H9 (cell line): ENCODE data around the gene CPB1. TPM values are rescaled to one million over a fixed set of nuclear protein-coding genes. Genes with fewer than 3 reads are reported as not detected.

Source experiments
- DNase-seq: peaks from one replicate; pipeline ENCODE4 v3.0.0-alpha.2; 2017
- H2AFZ ChIP-seq: one replicate; pipeline ENCODE4 v1.6.1; 2013; ENCODE audit warnings: mild to moderate bottlenecking, low read length, control low read depth, moderate library complexity
- H2AK5ac ChIP-seq: 2 replicates; pipeline ENCODE4 v1.6.1; 2013; ENCODE audit warnings: low read length, control low read depth, mixed read lengths; ENCODE audit not compliant: insufficient read length
- H2BK120ac ChIP-seq: one replicate; pipeline ENCODE4 v1.6.1; 2013; ENCODE audit warnings: low read depth, mild to moderate bottlenecking, low read length, control low read depth, inconsistent platforms; ENCODE audit not compliant: poor library complexity, severe bottlenecking
- H2BK12ac ChIP-seq: 2 replicates; pipeline ENCODE4 v1.6.1; 2013; ENCODE audit warnings: low read length, control low read depth, mixed read lengths, low read depth; ENCODE audit not compliant: insufficient read length
- H2BK15ac ChIP-seq: 2 replicates; pipeline ENCODE4 v1.6.1; 2013; ENCODE audit warnings: low read depth, low read length, control low read depth
- H2BK20ac ChIP-seq: one replicate; pipeline ENCODE4 v1.6.1; 2013; ENCODE audit warnings: low read depth, mild to moderate bottlenecking, low read length, control low read depth, inconsistent platforms; ENCODE audit not compliant: poor library complexity, severe bottlenecking
- H2BK5ac ChIP-seq: 2 replicates; pipeline ENCODE4 v1.6.1; 2013; ENCODE audit warnings: low read length, control low read depth, mixed read lengths; ENCODE audit not compliant: insufficient read length
- H3K14ac ChIP-seq: 2 replicates; pipeline ENCODE4 v1.6.1; 2013; ENCODE audit warnings: low read length, control low read depth; ENCODE audit not compliant: insufficient read depth
- H3K18ac ChIP-seq: 2 replicates; pipeline ENCODE4 v1.6.1; 2013; ENCODE audit warnings: low read depth, mild to moderate bottlenecking, mixed read lengths, low read length, control low read depth; ENCODE audit not compliant: insufficient read length
- H3K23ac ChIP-seq: 2 replicates; pipeline ENCODE4 v1.6.1; 2013; ENCODE audit warnings: low read length, control low read depth, mixed read lengths, low read depth; ENCODE audit not compliant: insufficient read length
- H3K23me2 ChIP-seq: 2 replicates; pipeline ENCODE4 v1.6.1; 2013; ENCODE audit warnings: low read depth, mild to moderate bottlenecking, mixed read lengths, low read length, control low read depth; ENCODE audit not compliant: insufficient read length, poor library complexity, severe bottlenecking
- H3K27ac ChIP-seq: 2 replicates; pipeline ENCODE4 v1.5.1; 2013; ENCODE audit warnings: low read length, control low read depth, mixed read lengths, low read depth; ENCODE audit not compliant: insufficient read length
- H3K27me3 ChIP-seq: 2 replicates; pipeline ENCODE4 v1.6.1; 2013; ENCODE audit warnings: low read length, control low read depth, inconsistent platforms; ENCODE audit not compliant: insufficient read depth
- H3K4ac ChIP-seq: 2 replicates; pipeline ENCODE4 v1.6.1; 2013; ENCODE audit warnings: low read depth, mild to moderate bottlenecking, control low read depth, inconsistent platforms, low read length, moderate library complexity
- H3K4me1 ChIP-seq: 2 replicates; pipeline ENCODE4 v1.6.1; 2013; ENCODE audit warnings: low read length, control low read depth, inconsistent platforms; ENCODE audit not compliant: insufficient read depth
- H3K4me2 ChIP-seq: 2 replicates; pipeline ENCODE4 v1.6.1; 2013; ENCODE audit warnings: low read length, control low read depth, mixed read lengths; ENCODE audit not compliant: insufficient read length, insufficient read depth
- H3K56ac ChIP-seq: 2 replicates; pipeline ENCODE4 v1.6.1; 2013; ENCODE audit warnings: low read depth, mild to moderate bottlenecking, mixed read lengths, low read length, control low read depth; ENCODE audit not compliant: insufficient read length
- H3K79me1 ChIP-seq: 2 replicates; pipeline ENCODE4 v1.6.1; 2013; ENCODE audit warnings: low read depth, mild to moderate bottlenecking, moderate library complexity, low read length, control low read depth, inconsistent platforms; ENCODE audit not compliant: insufficient read depth, poor library complexity, severe bottlenecking
- H3K79me2 ChIP-seq: 2 replicates; pipeline ENCODE4 v1.6.1; 2013; ENCODE audit warnings: low read length, control low read depth, inconsistent platforms; ENCODE audit not compliant: insufficient read depth
- H3K9ac ChIP-seq: 2 replicates; pipeline ENCODE4 v1.6.1; 2013; ENCODE audit warnings: low read length, control low read depth, mixed read lengths; ENCODE audit not compliant: insufficient read length; ENCODE audit errors: extremely low read depth
- H3K9me3 ChIP-seq: one replicate; pipeline ENCODE4 v1.6.1; 2013; ENCODE audit warnings: low read depth, low read length, inconsistent platforms; ENCODE audit not compliant: control insufficient read depth
- H3T11ph ChIP-seq: one replicate; pipeline ENCODE4 v1.6.1; 2013; ENCODE audit warnings: mild to moderate bottlenecking, low read length, control low read depth, inconsistent platforms
- H4K20me1 ChIP-seq: one replicate; pipeline ENCODE4 v1.6.1; 2013; ENCODE audit not compliant: control insufficient read depth, insufficient read length, insufficient read depth
- H4K5ac ChIP-seq: 2 replicates; pipeline ENCODE4 v1.6.1; 2013; ENCODE audit warnings: low read depth, mild to moderate bottlenecking, mixed read lengths, low read length, control low read depth; ENCODE audit not compliant: insufficient read length
- H4K8ac ChIP-seq: replicated peaks from 2 replicates; pipeline ENCODE4 v1.6.1; 2013; ENCODE audit warnings: low read length, control low read depth, mixed read lengths, low read depth; ENCODE audit not compliant: insufficient read length
- H4K91ac ChIP-seq: 2 replicates; pipeline ENCODE4 v1.6.1; 2013; ENCODE audit warnings: low read depth, mild to moderate bottlenecking, moderate library complexity, mixed read lengths, low read length, control low read depth; ENCODE audit not compliant: insufficient read length
- H3K27ac Mint-ChIP-seq, 3 experiments: 2 replicates in 2 of 3; 3 replicates in 1 of 3; pipeline ENCODE4 v1.8.0; 2020 to 2021; ENCODE audit warnings: mixed read lengths in 3 of 3, mild to moderate bottlenecking in 1 of 3, moderate library complexity in 1 of 3
- H3K27me3 Mint-ChIP-seq: 2 replicates; pipeline ENCODE4 v1.8.0; 2021; ENCODE audit warnings: low read depth, mild to moderate bottlenecking, moderate library complexity, mixed read lengths
- H3K36me3 Mint-ChIP-seq, 3 experiments: 2 replicates in 2 of 3; 3 replicates in 1 of 3; pipeline ENCODE4 v1.8.0; 2020 to 2021; ENCODE audit warnings: low read depth in 3 of 3, mixed read lengths in 3 of 3; ENCODE audit not compliant: insufficient read depth in 1 of 3
- H3K4me1 Mint-ChIP-seq, 2 experiments: 2 replicates each; pipeline ENCODE4 v1.8.0; 2020; ENCODE audit warnings: mixed read lengths in 2 of 2
- H3K4me3 Mint-ChIP-seq, 2 experiments: 2 replicates in 1 of 2; 3 replicates in 1 of 2; pipeline ENCODE4 v1.8.0; 2020 to 2021; ENCODE audit warnings: mild to moderate bottlenecking in 2 of 2, mixed read lengths in 2 of 2, moderate library complexity in 1 of 2
- H3K9me3 Mint-ChIP-seq, 2 experiments: 2 replicates in 1 of 2; 3 replicates in 1 of 2; pipeline ENCODE4 v1.8.0; 2020; ENCODE audit warnings: mild to moderate bottlenecking in 2 of 2, mixed read lengths in 2 of 2, moderate library complexity in 1 of 2
- WGBS: extraction: QIAGEN DNeasy Blood & Tissue Kit; methylation state at CpG from one replicate; pipeline ENCODE4 v1.1.7; 2013; ENCODE audit warnings: missing lambda C conversion rate, low lambda C conversion rate, mixed read lengths; ENCODE audit not compliant: insufficient read length; ENCODE audit errors: extremely low coverage; 5-methylcytosine and 5-hydroxymethylcytosine counted together
- total RNA-seq: library from RNA; stranded (reverse); gene quantifications from 2 replicates; pipeline ENCODE4 v1.2.1, GENCODE V29; 2021
- TF ChIP-seq, protein P1 (sequence below): fragments of 200-600 bp; sonication (generic); conservative IDR thresholded peaks from 3 replicates; pipeline ENCODE4 v1.8.0; 2021; ENCODE audit warnings: antibody characterized with exemption, mild to moderate bottlenecking

The CPB1 gene
- total RNA-seq, 1 experiment from 2014 or later = not detected

GRCh38 chr3:148866261-148866660, 38.6 kb downstream of the CPB1 start:
- no peak overlapping the region for H3K23ac ChIP-seq
- no peak overlapping the region for H3T11ph ChIP-seq
- TF ChIP-seq, protein P1, sequence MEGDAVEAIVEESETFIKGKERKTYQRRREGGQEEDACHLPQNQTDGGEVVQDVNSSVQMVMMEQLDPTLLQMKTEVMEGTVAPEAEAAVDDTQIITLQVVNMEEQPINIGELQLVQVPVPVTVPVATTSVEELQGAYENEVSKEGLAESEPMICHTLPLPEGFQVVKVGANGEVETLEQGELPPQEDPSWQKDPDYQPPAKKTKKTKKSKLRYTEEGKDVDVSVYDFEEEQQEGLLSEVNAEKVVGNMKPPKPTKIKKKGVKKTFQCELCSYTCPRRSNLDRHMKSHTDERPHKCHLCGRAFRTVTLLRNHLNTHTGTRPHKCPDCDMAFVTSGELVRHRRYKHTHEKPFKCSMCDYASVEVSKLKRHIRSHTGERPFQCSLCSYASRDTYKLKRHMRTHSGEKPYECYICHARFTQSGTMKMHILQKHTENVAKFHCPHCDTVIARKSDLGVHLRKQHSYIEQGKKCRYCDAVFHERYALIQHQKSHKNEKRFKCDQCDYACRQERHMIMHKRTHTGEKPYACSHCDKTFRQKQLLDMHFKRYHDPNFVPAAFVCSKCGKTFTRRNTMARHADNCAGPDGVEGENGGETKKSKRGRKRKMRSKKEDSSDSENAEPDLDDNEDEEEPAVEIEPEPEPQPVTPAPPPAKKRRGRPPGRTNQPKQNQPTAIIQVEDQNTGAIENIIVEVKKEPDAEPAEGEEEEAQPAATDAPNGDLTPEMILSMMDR = no peak
- no peaks in the 10 kb centered on the region for H3K4me1 Mint-ChIP-seq
- H2BK15ac ChIP-seq = no peak overlapping the region
- no peak overlapping the region for H4K5ac ChIP-seq
- no peaks in the 10 kb centered on the region for H3K36me3 Mint-ChIP-seq
- no peak overlapping the region for H2AK5ac ChIP-seq
- H3K79me2 ChIP-seq = no peaks in the 10 kb centered on the region
- H3K9ac ChIP-seq = no peak overlapping the region
- H2BK12ac ChIP-seq = no peak overlapping the region
- H3K4me2 ChIP-seq = no peak overlapping the region
- no peak overlapping the region for H3K4me3 Mint-ChIP-seq
- H3K4ac ChIP-seq = no peak overlapping the region
- no peak for DNase-seq
- no peaks in the 10 kb centered on the region for H3K4me1 ChIP-seq
- no peaks in the 10 kb centered on the region for H3K9me3 ChIP-seq
- no peaks in the 10 kb centered on the region for H4K20me1 ChIP-seq
- no peak overlapping the region for H3K56ac ChIP-seq
- H3K27ac ChIP-seq = no peak overlapping the region
- no peak overlapping the region for H2BK5ac ChIP-seq
- H3K14ac ChIP-seq = no peak overlapping the region
- no peaks in the 10 kb centered on the region for H3K79me1 ChIP-seq
- no peaks in the 10 kb centered on the region for H3K27me3 Mint-ChIP-seq
- no peaks in the 10 kb centered on the region for H3K9me3 Mint-ChIP-seq
- H3K23me2 ChIP-seq = no peaks in the 10 kb centered on the region
- no peak overlapping the region for H4K91ac ChIP-seq
- H4K8ac ChIP-seq = no peak overlapping the region
- H2AFZ ChIP-seq = no peak overlapping the region
- H3K18ac ChIP-seq = no peak overlapping the region
- H3K27me3 ChIP-seq = no peaks in the 10 kb centered on the region
- WGBS = no CpG with 5 or more reads among the region's 4 CpGs
- no peak overlapping the region for H2BK120ac ChIP-seq
- no peak overlapping the region for H2BK20ac ChIP-seq
- H3K27ac Mint-ChIP-seq = no peak overlapping the region
